Measurements from ENCODE around the gene NLGN1.
A peak's percentile ranks its signal among the peaks of the same experiment; 100 is the strongest.

DNA sequence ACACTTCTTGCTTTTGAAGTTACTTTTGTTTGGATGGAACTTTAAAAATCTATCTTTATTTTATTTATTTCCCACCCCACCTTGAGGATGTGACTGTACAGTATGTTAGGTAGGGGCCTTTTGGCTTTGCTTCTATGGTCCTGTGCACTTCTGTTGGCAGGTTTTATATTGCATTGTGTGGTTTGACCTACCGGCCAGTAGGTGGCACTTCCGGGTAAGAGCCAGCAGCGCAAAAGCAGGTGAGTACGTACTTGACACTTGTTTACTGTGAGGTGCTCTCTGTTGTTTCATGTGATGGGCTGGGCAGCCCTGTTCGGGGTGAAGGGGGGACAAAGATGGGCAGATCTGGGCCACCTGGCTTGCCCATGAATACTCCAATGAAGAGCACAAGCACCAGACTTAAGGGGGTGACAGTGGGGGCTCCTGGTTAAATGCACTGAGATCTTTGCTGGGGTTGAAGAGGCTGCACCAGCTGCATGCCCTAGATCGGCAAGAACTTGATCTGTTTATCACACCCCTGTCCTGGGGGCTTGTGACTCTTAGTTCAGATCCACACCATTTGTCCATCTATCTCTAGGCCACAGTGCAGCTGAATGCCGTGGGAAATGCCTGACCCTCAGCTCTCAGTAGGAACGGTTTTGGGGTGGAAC, 131.6 kb downstream of the NLGN1 start:
- TF ChIP-seq, protein P1, sequence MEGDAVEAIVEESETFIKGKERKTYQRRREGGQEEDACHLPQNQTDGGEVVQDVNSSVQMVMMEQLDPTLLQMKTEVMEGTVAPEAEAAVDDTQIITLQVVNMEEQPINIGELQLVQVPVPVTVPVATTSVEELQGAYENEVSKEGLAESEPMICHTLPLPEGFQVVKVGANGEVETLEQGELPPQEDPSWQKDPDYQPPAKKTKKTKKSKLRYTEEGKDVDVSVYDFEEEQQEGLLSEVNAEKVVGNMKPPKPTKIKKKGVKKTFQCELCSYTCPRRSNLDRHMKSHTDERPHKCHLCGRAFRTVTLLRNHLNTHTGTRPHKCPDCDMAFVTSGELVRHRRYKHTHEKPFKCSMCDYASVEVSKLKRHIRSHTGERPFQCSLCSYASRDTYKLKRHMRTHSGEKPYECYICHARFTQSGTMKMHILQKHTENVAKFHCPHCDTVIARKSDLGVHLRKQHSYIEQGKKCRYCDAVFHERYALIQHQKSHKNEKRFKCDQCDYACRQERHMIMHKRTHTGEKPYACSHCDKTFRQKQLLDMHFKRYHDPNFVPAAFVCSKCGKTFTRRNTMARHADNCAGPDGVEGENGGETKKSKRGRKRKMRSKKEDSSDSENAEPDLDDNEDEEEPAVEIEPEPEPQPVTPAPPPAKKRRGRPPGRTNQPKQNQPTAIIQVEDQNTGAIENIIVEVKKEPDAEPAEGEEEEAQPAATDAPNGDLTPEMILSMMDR (IDR thresholded peaks at IDR 0.05): peak in 1 of 3 donors; percentile 16
- no peak for TF ChIP-seq POLR2A (IDR thresholded peaks at IDR 0.05)
- no peak for TF ChIP-seq POLR2AphosphoS5 (IDR thresholded peaks at IDR 0.05)
